ENCODE data around the gene ARHGAP28.

The ARHGAP28 gene

DNA sequence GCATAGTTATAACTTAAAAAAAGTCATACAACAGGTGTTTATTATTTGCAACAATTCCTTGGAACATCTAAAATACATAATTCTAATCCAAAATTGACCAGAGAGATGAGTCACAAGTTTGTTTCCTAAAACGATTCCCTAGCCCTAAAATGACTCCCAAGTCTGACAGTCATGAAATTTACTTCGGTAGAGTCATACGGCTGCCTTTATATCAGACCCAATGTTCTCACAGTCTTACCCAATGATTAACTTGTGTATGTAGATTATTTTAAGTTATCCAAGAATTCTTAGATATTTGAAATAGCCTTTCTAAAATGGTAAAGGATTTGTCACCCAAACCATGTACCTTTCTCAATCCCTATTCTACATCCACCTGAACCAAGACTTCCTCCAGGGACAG, 213.2 kb downstream of the ARHGAP28 start:
- in situ Hi-C loops (cut with HindIII; ENCODE audit: low sequenced_read_pairs): no loop called here
- TF ChIP-seq, protein P1, sequence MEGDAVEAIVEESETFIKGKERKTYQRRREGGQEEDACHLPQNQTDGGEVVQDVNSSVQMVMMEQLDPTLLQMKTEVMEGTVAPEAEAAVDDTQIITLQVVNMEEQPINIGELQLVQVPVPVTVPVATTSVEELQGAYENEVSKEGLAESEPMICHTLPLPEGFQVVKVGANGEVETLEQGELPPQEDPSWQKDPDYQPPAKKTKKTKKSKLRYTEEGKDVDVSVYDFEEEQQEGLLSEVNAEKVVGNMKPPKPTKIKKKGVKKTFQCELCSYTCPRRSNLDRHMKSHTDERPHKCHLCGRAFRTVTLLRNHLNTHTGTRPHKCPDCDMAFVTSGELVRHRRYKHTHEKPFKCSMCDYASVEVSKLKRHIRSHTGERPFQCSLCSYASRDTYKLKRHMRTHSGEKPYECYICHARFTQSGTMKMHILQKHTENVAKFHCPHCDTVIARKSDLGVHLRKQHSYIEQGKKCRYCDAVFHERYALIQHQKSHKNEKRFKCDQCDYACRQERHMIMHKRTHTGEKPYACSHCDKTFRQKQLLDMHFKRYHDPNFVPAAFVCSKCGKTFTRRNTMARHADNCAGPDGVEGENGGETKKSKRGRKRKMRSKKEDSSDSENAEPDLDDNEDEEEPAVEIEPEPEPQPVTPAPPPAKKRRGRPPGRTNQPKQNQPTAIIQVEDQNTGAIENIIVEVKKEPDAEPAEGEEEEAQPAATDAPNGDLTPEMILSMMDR (IDR thresholded peaks at IDR 0.05; ENCODE audit: low read depth, low read length, missing control alignments): no peak
- no peak for DNase-seq (ENCODE audit: low read depth)
- H3K4me3 ChIP-seq (ENCODE audit: low read depth, low read length): no peak overlapping the region

DNA sequence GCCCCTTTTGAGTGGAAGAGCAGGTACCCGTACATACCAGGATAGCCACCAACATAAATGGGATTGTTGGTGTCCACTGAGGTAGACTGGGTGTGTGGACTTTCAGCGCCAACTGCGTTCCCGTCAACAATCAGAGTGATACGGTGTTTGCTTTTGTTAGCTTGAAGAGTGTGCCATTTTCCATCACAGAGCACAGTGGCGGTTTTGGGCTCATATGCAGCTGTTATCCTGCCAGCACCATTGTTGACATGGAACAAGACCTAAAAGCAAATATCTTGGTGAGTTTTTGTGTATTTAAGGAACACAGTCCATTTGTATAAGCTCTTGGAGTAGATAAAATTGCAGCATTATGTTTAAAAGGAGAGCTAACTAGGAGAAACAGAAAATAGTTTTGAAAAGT, 213.6 kb downstream of the ARHGAP28 start:
- no peak for DNase-seq (ENCODE audit: low read depth)

DNA sequence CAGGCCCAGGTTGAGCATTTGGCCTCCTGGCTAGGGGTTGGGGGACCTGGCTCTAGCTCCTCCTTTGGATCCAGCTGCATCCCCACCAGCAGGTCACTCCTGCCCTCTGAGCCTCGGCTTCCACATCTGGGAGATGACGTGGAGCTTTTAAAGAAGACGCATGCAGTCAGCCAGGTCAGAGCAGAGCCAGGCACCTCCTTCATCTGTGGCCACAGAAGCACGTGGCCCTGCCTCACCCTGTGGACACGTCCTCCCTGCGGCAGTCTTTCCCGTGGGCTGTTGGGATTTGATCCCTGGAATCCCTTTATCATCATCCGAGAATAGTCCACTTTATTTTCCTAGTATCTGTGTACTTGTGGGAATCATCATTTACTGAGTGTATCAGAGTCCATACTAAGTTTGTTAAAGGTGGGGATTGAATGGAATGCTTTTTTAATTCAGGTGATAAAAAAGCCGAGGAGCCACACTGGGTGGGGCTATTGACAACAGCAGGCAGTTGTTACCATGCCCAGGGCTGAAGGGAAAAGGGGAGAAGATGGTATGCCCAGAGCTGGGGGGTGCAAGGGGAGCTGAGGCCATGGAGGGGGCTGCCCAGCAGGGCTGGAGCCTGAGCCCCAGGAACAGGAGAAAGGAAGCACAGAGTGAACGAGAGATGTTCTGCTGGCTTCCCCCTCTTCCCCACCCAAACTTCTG, 218.0 kb downstream of the ARHGAP28 start:
- TF ChIP-seq, protein P1 (IDR thresholded peaks at IDR 0.05; ENCODE audit: low read depth, low read length, missing control alignments): no peak
- in situ Hi-C loops (cut with HindIII; ENCODE audit: low sequenced_read_pairs): no loop called here
- DNase-seq (ENCODE audit: low read depth): no peak
- no peak overlapping the region for H3K4me3 ChIP-seq (ENCODE audit: low read depth, low read length)

More for the DNA sequence above, 213.6 kb downstream of the ARHGAP28 start:
- H3K4me3 ChIP-seq (ENCODE audit: low read depth, low read length): no peak overlapping the region
- TF ChIP-seq, protein P1 (IDR thresholded peaks at IDR 0.05; ENCODE audit: low read depth, low read length, missing control alignments): no peak
- in situ Hi-C loops (cut with HindIII; ENCODE audit: low sequenced_read_pairs): no loop called here

DNA sequence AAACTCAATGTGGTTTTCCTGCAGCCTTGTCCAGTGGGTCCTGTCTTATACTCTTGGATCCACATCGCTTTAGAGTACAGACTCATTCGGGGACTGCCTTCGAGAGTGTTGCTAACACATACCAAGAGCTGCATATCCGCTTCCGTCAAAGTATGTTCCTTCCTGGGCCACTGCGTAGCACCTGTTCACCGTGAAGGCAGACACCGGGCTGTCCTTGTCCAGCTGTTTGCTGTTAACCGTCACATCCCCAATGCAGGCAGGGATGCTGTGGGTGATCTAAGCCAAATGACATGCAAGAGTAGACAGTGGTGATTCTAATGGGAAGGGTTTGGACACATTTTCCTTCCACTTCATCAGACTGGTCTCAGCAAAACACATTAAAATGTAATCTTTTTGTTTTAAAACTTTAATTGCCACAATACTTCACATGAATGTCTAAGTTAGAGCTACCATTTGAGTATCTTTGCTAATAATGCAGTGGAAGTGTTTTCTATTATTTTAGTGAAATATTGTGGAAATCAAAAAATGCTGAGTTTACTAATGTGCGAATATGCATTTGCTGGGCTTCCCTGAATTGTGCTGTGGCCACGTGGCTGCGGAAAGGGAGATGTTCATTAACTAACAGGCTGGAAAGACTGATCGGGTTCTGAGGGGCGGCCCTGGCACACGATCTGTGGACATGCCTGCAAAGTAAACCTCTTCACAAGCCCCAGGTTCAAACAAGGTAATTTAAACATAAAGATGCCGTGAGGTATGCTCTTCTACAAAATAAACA, 219.0 kb downstream of the ARHGAP28 start:
- in situ Hi-C loops (cut with HindIII; ENCODE audit: low sequenced_read_pairs): no loop called here
- TF ChIP-seq, protein P1 (IDR thresholded peaks at IDR 0.05; ENCODE audit: low read depth, low read length, missing control alignments): no peak
- H3K4me3 ChIP-seq (ENCODE audit: low read depth, low read length): no peak overlapping the region
- no peak for DNase-seq (ENCODE audit: low read depth)

DNA sequence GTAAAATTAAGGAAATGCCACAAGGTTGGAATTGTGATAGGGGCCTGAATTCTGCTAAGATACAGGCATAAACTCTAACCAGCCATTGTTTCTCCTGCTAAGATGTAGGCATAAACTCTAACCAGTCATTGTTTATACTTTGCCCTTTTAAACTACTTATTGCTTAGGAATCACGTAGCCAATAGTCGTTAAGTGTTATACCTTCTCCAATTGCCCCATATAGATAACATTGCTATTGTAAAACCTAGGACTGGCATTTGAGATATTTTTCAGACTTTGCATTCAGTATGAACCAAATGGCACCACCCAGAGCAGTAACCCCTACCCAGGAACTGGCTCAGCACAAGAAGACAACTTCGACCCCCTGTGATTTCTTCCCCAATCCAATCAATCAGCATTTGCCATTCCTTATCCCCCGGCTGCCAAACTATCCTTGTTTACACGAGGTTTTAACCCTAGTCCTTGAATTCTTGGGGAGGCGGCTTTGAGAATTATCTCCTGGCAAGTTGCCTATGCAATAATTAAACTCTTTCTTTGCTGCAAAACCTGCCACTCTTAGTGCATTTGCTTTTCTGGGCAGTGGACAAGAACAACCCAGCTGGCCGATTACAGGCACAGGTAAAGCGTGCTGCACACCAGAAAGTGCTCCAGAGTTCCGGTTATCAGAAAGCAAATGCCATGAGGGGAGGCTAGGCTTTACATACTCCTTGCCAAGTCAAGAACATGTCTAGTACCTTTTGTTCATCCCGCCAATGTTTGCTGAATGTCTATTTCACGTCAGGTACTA, 220.5 kb downstream of the ARHGAP28 start:
- no peak overlapping the region for H3K4me3 ChIP-seq (ENCODE audit: low read depth, low read length)
- no peak for DNase-seq (ENCODE audit: low read depth)
- in situ Hi-C loops (cut with HindIII; ENCODE audit: low sequenced_read_pairs): loop anchor here (10.0 kb wide), 1 partner anchor 215 kb away; no protein-coding TSS in a partner anchor
- TF ChIP-seq, protein P1 (IDR thresholded peaks at IDR 0.05; ENCODE audit: low read depth, low read length, missing control alignments): no peak

DNA sequence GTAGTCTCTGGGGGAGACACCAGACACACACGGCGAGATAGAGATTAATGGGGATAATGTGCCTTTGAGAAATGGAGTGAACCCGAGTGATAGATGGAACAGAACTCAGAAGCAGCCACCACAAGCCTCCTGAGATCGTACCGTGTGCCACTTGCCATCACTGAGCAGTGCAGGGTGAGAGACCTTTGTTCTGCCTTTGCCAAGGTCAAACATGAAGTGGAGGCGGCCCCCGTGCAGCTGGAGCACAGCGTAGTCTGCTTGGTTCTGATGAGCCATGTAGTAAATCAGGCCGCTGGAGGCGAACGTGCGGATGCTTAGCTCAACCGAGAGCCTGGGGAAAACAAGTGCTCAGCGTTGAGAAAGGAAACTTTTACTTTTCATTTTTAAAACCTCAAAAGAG, 221.1 kb downstream of the ARHGAP28 start:
- in situ Hi-C loops (cut with HindIII; ENCODE audit: low sequenced_read_pairs): loop anchor here (10.0 kb wide), 1 partner anchor 214 kb away; no protein-coding TSS in a partner anchor

More for the DNA sequence above, 221.1 kb downstream of the ARHGAP28 start:
- TF ChIP-seq, protein P1 (IDR thresholded peaks at IDR 0.05; ENCODE audit: low read depth, low read length, missing control alignments): no peak
- no peak overlapping the region for H3K4me3 ChIP-seq (ENCODE audit: low read depth, low read length)
- no peak for DNase-seq (ENCODE audit: low read depth)

All from astrocyte of the cerebellum (primary cell).